HG03457 (cell line): ENCODE measurements around the gene CATSPER4.

ENCODE experiments used
- ATAC-seq: cut with Tn5 transposase; IDR thresholded peaks from one replicate; pipeline ENCODE4 v1.9.1; 2021; ENCODE audit warnings: moderate number of reproducible peaks; ENCODE audit not compliant: unreplicated experiment

The CATSPER4 gene

GRCh38 chr1:26190373-26190987 is at the start of gene CATSPER4:
CATSPER4 (plus strand) TSS chr1:26190602; CDS start chr1:26190628, 26 bp downstream.
- ATAC-seq: no peak

- ATAC-seq: no peak
Measured at GRCh38 chr1:26142159-26142558, 48.2 kb upstream of the CATSPER4 start.

GRCh38 chr1:26145041-26145959 is 45.1 kb upstream of the CATSPER4 start:
- no peak for ATAC-seq

- no peak for ATAC-seq
Measured at GRCh38 chr1:26145960-26146294, 44.5 kb upstream of the CATSPER4 start.

- no peak for ATAC-seq
Measured at GRCh38 chr1:26148887-26149286, 41.5 kb upstream of the CATSPER4 start.

GRCh38 chr1:26153966-26154532 is 36.4 kb upstream of the CATSPER4 start:
- ATAC-seq: no peak

- no peak for ATAC-seq
Measured at GRCh38 chr1:26154750-26155149, 35.7 kb upstream of the CATSPER4 start.

- ATAC-seq: no peak
Measured at GRCh38 chr1:26155370-26156284, 34.8 kb upstream of the CATSPER4 start.

- ATAC-seq: no peak
Measured at GRCh38 chr1:26156285-26157038, 33.9 kb upstream of the CATSPER4 start.

GRCh38 chr1:26158271-26158907 is 32.0 kb upstream of the CATSPER4 start:
- ATAC-seq: no peak

GRCh38 chr1:26158908-26159742 is 31.3 kb upstream of the CATSPER4 start, which contains the start of gene FAM110D:
FAM110D (plus strand) TSS chr1:26159079; CDS start chr1:26161292, 2,213 bp downstream.
- no peak for ATAC-seq

- ATAC-seq: no peak
Measured at GRCh38 chr1:26159743-26160039, 30.7 kb upstream of the CATSPER4 start.

- no peak for ATAC-seq
Measured at GRCh38 chr1:26160527-26161414, 29.6 kb upstream of the CATSPER4 start.

- ATAC-seq: no peak
Measured at GRCh38 chr1:26161415-26162219, 28.8 kb upstream of the CATSPER4 start.

GRCh38 chr1:26162220-26162709 is 28.1 kb upstream of the CATSPER4 start:
- ATAC-seq: no peak

- no peak for ATAC-seq
Measured at GRCh38 chr1:26163684-26164035, 26.7 kb upstream of the CATSPER4 start.
